Measurements from ENCODE around the gene SAMD8. TPM values are rescaled to one million over a fixed set of nuclear protein-coding genes. Genes with fewer than 3 reads are reported as not detected.
"Not testable (repeated sequence)": the region's sequence is repeated elsewhere in the genome, so short reads cannot be mapped to it uniquely, and the experiment has no call there.

Gene SAMD8
- total and polyA plus RNA-seq, 7 donors = 10.8 to 44.2 (median 35.1) TPM

- DNase-seq (no peak), ATAC-seq (no peak)
- H3K27me3 ChIP-seq (ENCODE audit: insufficient read depth in 3 of 3, low read length in 2 of 3) = no peaks in the 10 kb centered on the region
- peaks cover 77% of the 10 kb centered on the region for H3K4me1 ChIP-seq
- no peak for TF ChIP-seq CTCF (IDR thresholded peaks at IDR 0.05)
- peak overlapping the region; percentile 79 for H3K4me3 ChIP-seq
- no peaks in the 10 kb centered on the region for H3K9me3 ChIP-seq
- H3K27ac ChIP-seq = peak overlapping the region; percentile 99
- WGBS, 3 donors = 69 to 80% (median 69%) methylated on average over 3 of the region's 3 CpGs
- peaks cover 0 to 37% of the 10 kb centered on the region in 2 donors for H3K36me3 ChIP-seq (ENCODE audit: insufficient read depth in 1 of 2, low read depth in 1 of 2)
- intact Hi-C loops (cut with DNase I) = loop anchor here (5.0 to 10.0 kb wide), 4 partner anchors 127 to 283 kb away; no protein-coding TSS in a partner anchor
Observed at GRCh38 chr10:75104842-75105241, 6.6 kb upstream of the SAMD8 start.

- 77 to 86% (median 83%) methylated on average over 15 to 16 of the region's 16 CpGs for WGBS, 3 donors
- Histone ChIP-seq H3K36me3 (ENCODE audit: insufficient read depth in 1 of 2, low read depth in 1 of 2) (peaks cover 0 to 34% of the 10 kb centered on the region in 2 donors), H3K4me3 (peak overlapping the region; percentile 79), H3K27me3 (ENCODE audit: insufficient read depth in 3 of 3, low read length in 2 of 3) (no peaks in the 10 kb centered on the region), H3K4me1 (peaks cover 78% of the 10 kb centered on the region), H3K27ac (peak overlapping the region; percentile 99), H3K9me3 (no peaks in the 10 kb centered on the region)
- no peak for ATAC-seq
- no peak for DNase-seq
- no peak for TF ChIP-seq CTCF (IDR thresholded peaks at IDR 0.05)
- intact Hi-C loops (cut with DNase I) = loop anchor here (5.0 to 10.0 kb wide), 4 partner anchors 127 to 283 kb away; no protein-coding TSS in a partner anchor
Observed at GRCh38 chr10:75105576-75106197, 5.8 kb upstream of the SAMD8 start.

DNA sequence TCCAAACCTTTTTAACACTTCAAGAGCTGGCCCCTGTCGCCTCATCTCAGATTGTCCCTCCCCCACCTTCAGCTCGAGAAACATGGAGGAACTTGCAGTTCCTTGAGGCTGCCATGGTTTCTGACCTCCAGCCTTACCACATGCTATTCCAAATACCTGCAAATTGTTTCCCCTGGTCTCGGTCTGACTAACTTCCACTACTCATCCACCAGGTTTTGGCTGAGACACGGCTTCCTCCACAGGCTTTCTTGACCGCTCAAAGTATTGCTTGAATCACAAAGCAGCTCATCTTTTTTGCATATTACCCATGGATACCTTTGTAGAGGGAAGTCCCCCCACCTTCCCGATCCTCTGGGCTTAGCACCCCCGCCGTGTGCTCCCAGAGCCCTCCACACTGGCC is 5.2 kb upstream of the SAMD8 start:
- no peak for DNase-seq
- Histone ChIP-seq H3K9me3 (no peaks in the 10 kb centered on the region), H3K36me3 (ENCODE audit: insufficient read depth in 1 of 2, low read depth in 1 of 2) (peaks cover 0 to 29% of the 10 kb centered on the region in 2 donors), H3K4me1 (peaks cover 74% of the 10 kb centered on the region), H3K27me3 (ENCODE audit: insufficient read depth in 3 of 3, low read length in 2 of 3) (no peaks in the 10 kb centered on the region), H3K27ac (peak overlapping the region; percentile 99), H3K4me3 (peak overlapping the region; percentile 79)
- no peak for TF ChIP-seq CTCF (IDR thresholded peaks at IDR 0.05)
- no peak for ATAC-seq
- intact Hi-C loops (cut with DNase I) = loop anchor here (5.0 to 10.0 kb wide), 4 partner anchors 126 to 284 kb away; no protein-coding TSS in a partner anchor
- 60 to 66% (median 63%) methylated on average over 8 of the region's 8 CpGs for WGBS, 3 donors

GRCh38 chr10:75106891-75107290 is 4.6 kb upstream of the SAMD8 start:
- not testable (repeated sequence) for H3K27me3 ChIP-seq (ENCODE audit: insufficient read depth in 3 of 3, low read length in 2 of 3); H3K9me3 ChIP-seq; ATAC-seq; DNase-seq
- Histone ChIP-seq H3K36me3 (ENCODE audit: insufficient read depth in 1 of 2, low read depth in 1 of 2) (peaks cover 0 to 25% of the 10 kb centered on the region in 2 donors), H3K4me3 (peak overlapping the region; percentile 79), H3K27ac (peak overlapping the region; percentile 99), H3K4me1 (peaks cover 69% of the 10 kb centered on the region)
- intact Hi-C loops (cut with DNase I) = loop anchor here (5.0 to 10.0 kb wide), 4 partner anchors 125 to 285 kb away; no protein-coding TSS in a partner anchor
- 93 to 96% (median 95%) methylated on average over 9 of the region's 9 CpGs for WGBS, 3 donors

DNA sequence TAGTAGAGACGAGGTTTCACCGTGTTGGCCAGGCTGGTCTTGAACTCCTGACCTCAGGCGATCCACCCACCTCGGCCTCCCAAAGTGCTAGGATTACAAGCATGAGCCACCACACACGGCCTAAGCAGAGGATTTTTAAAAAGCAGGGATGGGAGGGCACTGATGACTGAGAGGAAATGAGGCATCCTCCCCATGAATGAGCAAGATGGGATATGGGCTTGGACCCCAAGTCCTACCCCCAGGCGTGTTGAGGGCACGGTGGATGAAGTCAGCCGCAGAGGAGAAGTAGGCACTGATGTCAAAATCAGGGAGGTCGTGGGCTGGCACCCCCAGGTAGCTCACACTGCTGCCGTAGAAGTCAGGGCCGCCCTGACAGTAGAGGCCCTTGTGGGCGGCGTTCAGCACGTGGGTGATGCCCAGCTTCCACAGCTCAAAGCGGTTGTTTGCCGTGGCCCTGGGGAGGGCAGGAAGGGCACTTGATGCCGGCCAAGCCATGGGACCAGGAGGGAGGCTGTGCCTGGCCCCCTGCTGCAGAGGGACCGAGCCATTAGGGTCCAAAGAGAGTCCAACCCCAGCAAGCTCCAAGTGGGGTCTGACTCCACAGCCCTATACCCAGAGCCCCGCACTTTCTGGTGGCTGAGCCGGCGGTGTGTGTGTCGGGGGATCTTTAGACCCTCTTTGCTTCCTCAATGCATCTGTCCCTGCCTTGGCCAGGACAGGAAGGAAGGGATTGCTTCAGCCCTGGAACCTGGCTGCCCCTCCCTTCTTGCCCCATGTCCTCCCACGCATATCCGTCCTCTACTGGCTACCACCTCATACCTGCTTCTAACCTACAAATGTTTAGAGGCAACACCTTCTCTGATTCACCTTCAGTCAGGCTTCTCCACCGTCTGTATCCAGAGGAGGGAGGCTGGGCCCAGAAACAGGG is 3.4 kb upstream of the SAMD8 start:
- Histone ChIP-seq H3K9me3 (no peaks in the 10 kb centered on the region), H3K4me1 (peaks cover 62% of the 10 kb centered on the region), H3K36me3 (ENCODE audit: insufficient read depth in 1 of 2, low read depth in 1 of 2) (peaks cover 0 to 22% of the 10 kb centered on the region in 2 donors), H3K4me3 (peak overlapping the region; percentile 79), H3K27me3 (ENCODE audit: insufficient read depth in 3 of 3, low read length in 2 of 3) (no peaks in the 10 kb centered on the region), H3K27ac (peak overlapping the region; percentile 99)
- WGBS, 3 donors = 32 to 64% (median 35%) methylated on average over 23 to 25 of the region's 25 CpGs
- intact Hi-C loops (cut with DNase I) = loop anchor here (5.0 to 10.0 kb wide), 4 partner anchors 124 to 286 kb away; no protein-coding TSS in a partner anchor
- peak; percentile 14 to 34 (median 23) for ATAC-seq
- no peak for DNase-seq
- no peak for TF ChIP-seq CTCF (IDR thresholded peaks at IDR 0.05)
